ENCODE measurements around the gene ADH4. TPM values are rescaled to one million over a fixed set of nuclear protein-coding genes. Genes with fewer than 3 reads are reported as not detected.
A peak's percentile ranks its signal among the peaks of the same experiment; 100 is the strongest.
"Not testable (repeated sequence)": the region's sequence is repeated elsewhere in the genome, so short reads cannot be mapped to it uniquely, and the experiment has no call there.

Gene ADH4
- total RNA-seq, 1 donor: not detected

GRCh38 chr4:99084595-99084994 is 59.5 kb downstream of the ADH4 start:
- no peaks in the 10 kb centered on the region for H3K27me3 ChIP-seq (ENCODE audit: insufficient read depth, low read length)
- TF ChIP-seq CTCF (IDR thresholded peaks at IDR 0.05; ENCODE audit: extremely low read depth, low read depth, low read length): no peak
- no peaks in the 10 kb centered on the region for H3K4me1 ChIP-seq (ENCODE audit: insufficient read depth, low read length)
- H4K20me1 ChIP-seq (ENCODE audit: insufficient read depth, low read length): peaks cover 8% of the 10 kb centered on the region
- no peak overlapping the region for H3K4me2 ChIP-seq (ENCODE audit: insufficient read depth, low read length)
- H3K9me3 ChIP-seq (ENCODE audit: low read depth, low read length): no peaks in the 10 kb centered on the region
- no peak overlapping the region for H3K27ac ChIP-seq (ENCODE audit: low read depth, low read length)
- H3K4me3 ChIP-seq (ENCODE audit: insufficient read depth, low read length): no peak overlapping the region
- no peak overlapping the region for H2AFZ ChIP-seq (ENCODE audit: low read length)
- peaks cover 78% of the 10 kb centered on the region for H3K79me2 ChIP-seq (ENCODE audit: insufficient read depth, low read length)
- no peak for DNase-seq (ENCODE audit: insufficient read length, low spot score, missing footprints)
- peaks cover 55% of the 10 kb centered on the region for H3K36me3 ChIP-seq (ENCODE audit: insufficient read depth, low read length)

- Histone ChIP-seq H3K4me3 (ENCODE audit: insufficient read depth, low read length) (no peak overlapping the region), H4K20me1 (ENCODE audit: insufficient read depth, low read length) (peaks cover 11% of the 10 kb centered on the region), H3K79me2 (ENCODE audit: insufficient read depth, low read length) (peaks cover 66% of the 10 kb centered on the region), H3K27ac (ENCODE audit: low read depth, low read length) (no peak overlapping the region), H3K9me3 (ENCODE audit: low read depth, low read length) (no peaks in the 10 kb centered on the region), H3K27me3 (ENCODE audit: insufficient read depth, low read length) (no peaks in the 10 kb centered on the region), H3K36me3 (ENCODE audit: insufficient read depth, low read length) (peaks cover 72% of the 10 kb centered on the region), H3K4me1 (ENCODE audit: insufficient read depth, low read length) (no peaks in the 10 kb centered on the region), H3K4me2 (ENCODE audit: insufficient read depth, low read length) (no peak overlapping the region), H2AFZ (ENCODE audit: low read length) (no peak overlapping the region)
- no peak for TF ChIP-seq CTCF (IDR thresholded peaks at IDR 0.05; ENCODE audit: extremely low read depth, low read depth, low read length)
- DNase-seq (ENCODE audit: insufficient read length, low spot score, missing footprints): no peak
Measured at GRCh38 chr4:99082192-99082591, 61.9 kb downstream of the ADH4 start.

- not testable (repeated sequence) for H3K4me1 ChIP-seq (ENCODE audit: insufficient read depth, low read length)
- peaks cover 85% of the 10 kb centered on the region for H3K36me3 ChIP-seq (ENCODE audit: insufficient read depth, low read length)
- peaks cover 59% of the 10 kb centered on the region for H3K79me2 ChIP-seq (ENCODE audit: insufficient read depth, low read length)
Measured at GRCh38 chr4:99080869-99081268, 63.2 kb downstream of the ADH4 start.

GRCh38 chr4:99079625-99080295 is 64.3 kb downstream of the ADH4 start:
- Histone ChIP-seq H3K27ac (ENCODE audit: low read depth, low read length) (no peak overlapping the region), H3K27me3 (ENCODE audit: insufficient read depth, low read length) (no peaks in the 10 kb centered on the region), H3K4me2 (ENCODE audit: insufficient read depth, low read length) (no peak overlapping the region), H3K4me3 (ENCODE audit: insufficient read depth, low read length) (no peak overlapping the region), H3K36me3 (ENCODE audit: insufficient read depth, low read length) (peaks cover 88% of the 10 kb centered on the region), H3K4me1 (ENCODE audit: insufficient read depth, low read length) (no peaks in the 10 kb centered on the region), H3K9me3 (ENCODE audit: low read depth, low read length) (no peaks in the 10 kb centered on the region), H4K20me1 (ENCODE audit: insufficient read depth, low read length) (peaks cover 3% of the 10 kb centered on the region), H3K79me2 (ENCODE audit: insufficient read depth, low read length) (peaks cover 50% of the 10 kb centered on the region), H2AFZ (ENCODE audit: low read length) (no peak overlapping the region)
- DNase-seq (ENCODE audit: insufficient read length, low spot score, missing footprints): no peak
- TF ChIP-seq CTCF (IDR thresholded peaks at IDR 0.05; ENCODE audit: extremely low read depth, low read depth, low read length): no peak

More at GRCh38 chr4:99080869-99081268, 63.2 kb downstream of the ADH4 start:
- not testable (repeated sequence) for H3K27me3 ChIP-seq (ENCODE audit: insufficient read depth, low read length); H3K9me3 ChIP-seq (ENCODE audit: low read depth, low read length); H3K4me3 ChIP-seq (ENCODE audit: insufficient read depth, low read length); H3K27ac ChIP-seq (ENCODE audit: low read depth, low read length); H3K4me2 ChIP-seq (ENCODE audit: insufficient read depth, low read length); H4K20me1 ChIP-seq (ENCODE audit: insufficient read depth, low read length); H2AFZ ChIP-seq (ENCODE audit: low read length)
- peak; percentile 64 for DNase-seq (ENCODE audit: insufficient read length, low spot score, missing footprints)

Measured in osteoblast (primary cell).